ENCODE results near the gene ADGRA1. TPM values are rescaled to one million over a fixed set of nuclear protein-coding genes. Genes with fewer than 3 reads are reported as not detected.
"Not testable (repeated sequence)": the region's sequence is repeated elsewhere in the genome, so short reads cannot be mapped to it uniquely, and the experiment has no call there.

ADGRA1 gene
- total and polyA plus RNA-seq, 7 experiments from 2014 or later, result not detected

- Mint-ChIP-seq H3K9me3 (no peaks in the 10 kb centered on the region), H3K36me3 (no peaks in the 10 kb centered on the region), H3K4me1 (no peaks in the 10 kb centered on the region), H3K27me3 (peaks cover 0 to 4% (median 0%) of the 10 kb centered on the region in 5 donors), H3K27ac (no peak overlapping the region), H3K4me3 (no peak overlapping the region)
- Histone ChIP-seq H3K4me3 (ENCODE audit: low read length) (no peak overlapping the region), H3K9me3 (ENCODE audit: control insufficient read depth in 2 of 3, low read length in 3 of 3) (no peaks in the 10 kb centered on the region), H3K4me1 (ENCODE audit: control insufficient read depth in 2 of 2, insufficient read depth in 2 of 2, low read length in 2 of 2) (no peaks in the 10 kb centered on the region), H3K27ac (ENCODE audit: low read depth, low read length) (no peak overlapping the region), H3K27me3 (ENCODE audit: control insufficient read depth in 2 of 2, insufficient read depth in 2 of 2, low read length in 2 of 2) (no peaks in the 10 kb centered on the region), H3K36me3 (ENCODE audit: control insufficient read depth in 2 of 3, insufficient read depth in 3 of 3, low read length in 3 of 3) (no peaks in the 10 kb centered on the region)
- intact Hi-C loops (cut with micrococcal nuclease), result no loop called here
- CTCF ChIA-PET, result no interaction called here
- no peak for DNase-seq
- POLR2A ChIA-PET, result no interaction called here
- ATAC-seq, result no peak
Measured at GRCh38 chr10:133047526-133048123, 40.1 kb upstream of the ADGRA1 start.

DNA sequence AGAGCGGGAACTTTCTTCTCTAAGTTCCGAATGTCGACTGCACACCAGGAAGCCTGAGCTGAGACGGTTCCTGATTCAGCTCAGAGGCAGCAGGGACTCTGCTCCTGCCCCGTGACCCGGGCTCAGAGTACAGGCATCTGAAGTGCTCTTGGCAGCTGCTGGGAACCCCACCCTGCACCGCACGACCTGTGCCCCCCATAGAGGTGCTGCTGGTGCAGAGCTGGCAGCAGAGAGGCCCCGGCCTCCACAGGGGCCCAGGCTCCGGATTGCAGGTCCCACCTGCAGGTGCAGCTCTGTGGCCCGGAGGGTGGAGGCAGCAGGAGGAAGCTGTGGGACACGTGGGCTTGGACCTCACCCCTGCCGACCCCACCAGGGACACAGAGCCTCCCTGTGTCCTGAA lies 39.5 kb upstream of the ADGRA1 start:
- no peaks in the 10 kb centered on the region for H3K36me3 Mint-ChIP-seq
- POLR2A ChIA-PET, result no interaction called here

GRCh38 chr10:133048926-133049325 lies 38.8 kb upstream of the ADGRA1 start:
- no peaks in the 10 kb centered on the region for H3K4me1 Mint-ChIP-seq
- CTCF ChIA-PET, result no interaction called here
- no peaks in the 10 kb centered on the region for H3K27me3 ChIP-seq (ENCODE audit: control insufficient read depth in 2 of 2, insufficient read depth in 2 of 2, low read length in 2 of 2)
- POLR2A ChIA-PET, result no interaction called here
- no peak overlapping the region for H3K4me3 ChIP-seq (ENCODE audit: low read length)
- ATAC-seq (no peak), DNase-seq (no peak)
- H3K27ac ChIP-seq (ENCODE audit: low read depth, low read length), result no peak overlapping the region
- no peaks in the 10 kb centered on the region for H3K36me3 ChIP-seq (ENCODE audit: control insufficient read depth in 2 of 3, insufficient read depth in 3 of 3, low read length in 3 of 3)
- H3K4me1 ChIP-seq (ENCODE audit: control insufficient read depth in 2 of 2, insufficient read depth in 2 of 2, low read length in 2 of 2), result no peaks in the 10 kb centered on the region
- peaks cover 0 to 4% (median 0%) of the 10 kb centered on the region in 5 donors for H3K27me3 Mint-ChIP-seq
- H3K9me3 Mint-ChIP-seq, result no peaks in the 10 kb centered on the region
- H3K9me3 ChIP-seq (ENCODE audit: control insufficient read depth in 2 of 3, low read length in 3 of 3), result no peaks in the 10 kb centered on the region
- intact Hi-C loops (cut with micrococcal nuclease), result no loop called here
- no peaks in the 10 kb centered on the region for H3K36me3 Mint-ChIP-seq
- H3K27ac Mint-ChIP-seq, result no peak overlapping the region
- no peak overlapping the region for H3K4me3 Mint-ChIP-seq

More for the DNA sequence above, 39.5 kb upstream of the ADGRA1 start:
- no peaks in the 10 kb centered on the region for H3K9me3 Mint-ChIP-seq
- H3K27ac Mint-ChIP-seq, result no peak overlapping the region
- ATAC-seq (no peak), DNase-seq (no peak)
- no peaks in the 10 kb centered on the region for H3K4me1 Mint-ChIP-seq
- intact Hi-C loops (cut with micrococcal nuclease), result no loop called here
- Histone ChIP-seq H3K9me3 (ENCODE audit: control insufficient read depth in 2 of 3, low read length in 3 of 3) (no peaks in the 10 kb centered on the region), H3K27me3 (ENCODE audit: control insufficient read depth in 2 of 2, insufficient read depth in 2 of 2, low read length in 2 of 2) (no peaks in the 10 kb centered on the region), H3K36me3 (ENCODE audit: control insufficient read depth in 2 of 3, insufficient read depth in 3 of 3, low read length in 3 of 3) (no peaks in the 10 kb centered on the region), H3K4me1 (ENCODE audit: control insufficient read depth in 2 of 2, insufficient read depth in 2 of 2, low read length in 2 of 2) (no peaks in the 10 kb centered on the region), H3K27ac (ENCODE audit: low read depth, low read length) (no peak overlapping the region), H3K4me3 (ENCODE audit: low read length) (no peak overlapping the region)
- H3K4me3 Mint-ChIP-seq, result no peak overlapping the region
- CTCF ChIA-PET, result no interaction called here
- peaks cover 0 to 4% (median 0%) of the 10 kb centered on the region in 5 donors for H3K27me3 Mint-ChIP-seq

GRCh38 chr10:133049639-133050038 lies 38.1 kb upstream of the ADGRA1 start:
- no peak overlapping the region for H3K27ac Mint-ChIP-seq
- H3K36me3 ChIP-seq (ENCODE audit: control insufficient read depth in 2 of 3, insufficient read depth in 3 of 3, low read length in 3 of 3), result no peaks in the 10 kb centered on the region
- H3K36me3 Mint-ChIP-seq, result no peaks in the 10 kb centered on the region
- no peak overlapping the region for H3K4me3 ChIP-seq (ENCODE audit: low read length)
- ATAC-seq (no peak), DNase-seq (no peak)
- no peaks in the 10 kb centered on the region for H3K9me3 ChIP-seq (ENCODE audit: control insufficient read depth in 2 of 3, low read length in 3 of 3)
- intact Hi-C loops (cut with micrococcal nuclease), result no loop called here
- no peak overlapping the region for H3K27ac ChIP-seq (ENCODE audit: low read depth, low read length)
- H3K27me3 ChIP-seq (ENCODE audit: control insufficient read depth in 2 of 2, insufficient read depth in 2 of 2, low read length in 2 of 2), result no peaks in the 10 kb centered on the region
- peaks cover 0 to 4% (median 0%) of the 10 kb centered on the region in 5 donors for H3K27me3 Mint-ChIP-seq
- H3K4me1 Mint-ChIP-seq, result no peaks in the 10 kb centered on the region
- no peaks in the 10 kb centered on the region for H3K4me1 ChIP-seq (ENCODE audit: control insufficient read depth in 2 of 2, insufficient read depth in 2 of 2, low read length in 2 of 2)
- no peak overlapping the region for H3K4me3 Mint-ChIP-seq
- ChIA-PET CTCF (no interaction called here), POLR2A (no interaction called here)
- no peaks in the 10 kb centered on the region for H3K9me3 Mint-ChIP-seq

DNA sequence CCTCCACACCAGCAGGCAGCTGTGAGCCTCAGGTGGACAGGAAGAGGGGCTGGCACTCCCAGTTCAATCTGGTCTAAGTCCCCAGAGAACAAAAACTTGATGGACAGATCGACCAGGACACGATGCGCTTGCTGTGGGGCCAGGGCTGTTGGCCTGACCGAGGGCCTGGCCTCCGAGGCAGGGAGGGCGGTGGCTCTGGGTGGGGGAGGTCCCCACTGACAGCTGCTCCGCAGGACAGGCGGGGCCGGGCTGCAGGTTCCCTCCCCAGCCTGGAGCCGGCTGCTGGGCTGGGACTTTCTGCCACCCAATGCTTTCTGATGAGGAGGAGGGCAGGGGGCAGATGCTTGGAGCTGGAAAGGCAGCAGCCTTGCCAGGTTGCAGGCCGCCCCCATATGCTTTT lies 37.4 kb upstream of the ADGRA1 start:
- Histone ChIP-seq H3K4me3 (ENCODE audit: low read length) (no peak overlapping the region), H3K27ac (ENCODE audit: low read depth, low read length) (no peak overlapping the region), H3K27me3 (ENCODE audit: control insufficient read depth in 2 of 2, insufficient read depth in 2 of 2, low read length in 2 of 2) (no peaks in the 10 kb centered on the region), H3K4me1 (ENCODE audit: control insufficient read depth in 2 of 2, insufficient read depth in 2 of 2, low read length in 2 of 2) (no peaks in the 10 kb centered on the region), H3K9me3 (ENCODE audit: control insufficient read depth in 2 of 3, low read length in 3 of 3) (no peaks in the 10 kb centered on the region), H3K36me3 (ENCODE audit: control insufficient read depth in 2 of 3, insufficient read depth in 3 of 3, low read length in 3 of 3) (no peaks in the 10 kb centered on the region)
- no peaks in the 10 kb centered on the region for H3K36me3 Mint-ChIP-seq
- H3K27ac Mint-ChIP-seq, result no peak overlapping the region
- intact Hi-C loops (cut with micrococcal nuclease), result no loop called here
- no peak overlapping the region for H3K4me3 Mint-ChIP-seq
- peaks cover 0 to 4% (median 0%) of the 10 kb centered on the region in 5 donors for H3K27me3 Mint-ChIP-seq
- CTCF ChIA-PET, result no interaction called here
- DNase-seq, result no peak
- no peak for ATAC-seq
- no peaks in the 10 kb centered on the region for H3K9me3 Mint-ChIP-seq
- POLR2A ChIA-PET, result no interaction called here
- H3K4me1 Mint-ChIP-seq, result no peaks in the 10 kb centered on the region

- Mint-ChIP-seq H3K4me3 (no peak overlapping the region), H3K4me1 (no peaks in the 10 kb centered on the region), H3K9me3 (no peaks in the 10 kb centered on the region), H3K36me3 (no peaks in the 10 kb centered on the region), H3K27ac (peak overlapping the region in 1 of 9 donors; percentile 29), H3K27me3 (peaks cover 0 to 8% (median 0%) of the 10 kb centered on the region in 5 donors)
- Histone ChIP-seq H3K36me3 (ENCODE audit: control insufficient read depth in 2 of 3, insufficient read depth in 3 of 3, low read length in 3 of 3) (no peaks in the 10 kb centered on the region), H3K27ac (ENCODE audit: low read depth, low read length) (no peak overlapping the region), H3K4me3 (ENCODE audit: low read length) (no peak overlapping the region), H3K27me3 (ENCODE audit: control insufficient read depth in 2 of 2, insufficient read depth in 2 of 2, low read length in 2 of 2) (no peaks in the 10 kb centered on the region), H3K9me3 (ENCODE audit: control insufficient read depth in 2 of 3, low read length in 3 of 3) (no peaks in the 10 kb centered on the region), H3K4me1 (ENCODE audit: control insufficient read depth in 2 of 2, insufficient read depth in 2 of 2, low read length in 2 of 2) (no peaks in the 10 kb centered on the region)
- CTCF ChIA-PET, result no interaction called here
- ATAC-seq (no peak), DNase-seq (no peak)
- intact Hi-C loops (cut with micrococcal nuclease), result no loop called here
- POLR2A ChIA-PET, result no interaction called here
Measured at GRCh38 chr10:133052076-133052475, 35.6 kb upstream of the ADGRA1 start.

- H3K36me3 ChIP-seq (ENCODE audit: control insufficient read depth in 2 of 3, insufficient read depth in 3 of 3, low read length in 3 of 3); H3K4me3 Mint-ChIP-seq; H3K4me1 Mint-ChIP-seq; H3K27me3 ChIP-seq (ENCODE audit: control insufficient read depth in 2 of 2, insufficient read depth in 2 of 2, low read length in 2 of 2); H3K4me1 ChIP-seq (ENCODE audit: control insufficient read depth in 2 of 2, insufficient read depth in 2 of 2, low read length in 2 of 2); DNase-seq; H3K27me3 Mint-ChIP-seq; POLR2A ChIA-PET; H3K9me3 ChIP-seq (ENCODE audit: control insufficient read depth in 2 of 3, low read length in 3 of 3); H3K27ac ChIP-seq (ENCODE audit: low read depth, low read length); intact Hi-C loops (cut with micrococcal nuclease); H3K4me3 ChIP-seq (ENCODE audit: low read length); H3K27ac Mint-ChIP-seq; H3K9me3 Mint-ChIP-seq; H3K36me3 Mint-ChIP-seq; ATAC-seq: not testable (repeated sequence)
- CTCF ChIA-PET, result interaction anchor here (1.5 kb wide), 1 partner anchor 90 kb away, joined by 4 read pairs; no protein-coding TSS in a partner anchor
Measured at GRCh38 chr10:133053527-133054133, 34.1 kb upstream of the ADGRA1 start.

Data from naive thymus-derived CD4-positive, alpha-beta T cell (primary cell).